Panc1 (cell line): ENCODE data around the gene IGFL4. TPM values are rescaled to one million over a fixed set of nuclear protein-coding genes. Genes with fewer than 3 reads are reported as not detected.

Source experiments
- ATAC-seq: fragments of 200-7000 bp; cut with Tn5 transposase; 2 replicates; pipeline ENCODE4 v1.9.1; 2020; ENCODE audit warnings: mild to moderate bottlenecking, moderate library complexity
- BruUV-seq: library from RNA; stranded (reverse); fragments of 400-500 nt; replicated peaks from 2 replicates; lab custom pipeline; 2021; lab: Mats Ljungman, UMichigan
- CTCF ChIA-PET: fragments of 300-600 bp; sonication (Branson Sonifier 250); formaldehyde crosslinking; loops from one replicate; lab custom pipeline; 2022; ENCODE audit warnings: antibody characterized with exemption; lab: Charles Lee
- POLR2A ChIA-PET: fragments of 300-600 bp; sonication (Branson Sonifier 250); formaldehyde crosslinking; loops from one replicate; lab custom pipeline; 2022; ENCODE audit warnings: antibody characterized with exemption; lab: Charles Lee
- DNase-seq: peaks from one replicate; pipeline ENCODE4 v3.0.0-alpha.2; 2010; ENCODE audit warnings: low read depth, low spot score
- H3K27ac ChIP-seq: 2 replicates; pipeline ENCODE4 v1.5.1; 2011; ENCODE audit warnings: mild to moderate bottlenecking, low read length, inconsistent platforms
- H3K27me3 ChIP-seq: fragments of 200-500 bp; sonication (Bioruptor generic); 2 replicates; pipeline ENCODE4 v1.6.0; 2014; ENCODE audit warnings: low read length, inconsistent platforms; ENCODE audit not compliant: control insufficient read depth, insufficient read depth
- H3K36me3 ChIP-seq: fragments of 200-500 bp; sonication (Bioruptor generic); 2 replicates; pipeline ENCODE4 v1.5.1; 2014; ENCODE audit warnings: inconsistent platforms, mild to moderate bottlenecking, low read length, moderate library complexity; ENCODE audit not compliant: control insufficient read depth, insufficient read depth
- H3K4me1 ChIP-seq: 2 replicates; pipeline ENCODE4 v1.5.1; 2011; ENCODE audit warnings: inconsistent platforms, mild to moderate bottlenecking, low read length, moderate library complexity; ENCODE audit not compliant: control insufficient read depth, insufficient read depth
- H3K4me3 ChIP-seq, 2 experiments: 2 replicates each; pipeline ENCODE4 v1.5.1; 2011 to 2012; ENCODE audit warnings: low read depth in 2 of 2, low read length in 2 of 2, mild to moderate bottlenecking in 2 of 2, inconsistent platforms in 1 of 2, moderate library complexity in 1 of 2
- H3K9me3 ChIP-seq: fragments of 200-500 bp; sonication (Bioruptor generic); 2 replicates; pipeline ENCODE4 v1.5.1; 2014; ENCODE audit warnings: low read depth, mild to moderate bottlenecking, inconsistent platforms, low read length, moderate library complexity; ENCODE audit not compliant: control insufficient read depth, insufficient read depth
- POLR2AphosphoS5 ChIP-seq: IDR thresholded peaks from 2 replicates; pipeline ENCODE4 v1.6.1; 2012; ENCODE audit warnings: mild to moderate bottlenecking, low read depth, low read length, moderate library complexity
- SIN3A ChIP-seq: IDR thresholded peaks from 2 replicates; pipeline ENCODE4 v1.6.1; 2012; ENCODE audit warnings: low read depth, mild to moderate bottlenecking, low read length, moderate library complexity, borderline replicate concordance; ENCODE audit not compliant: insufficient read depth
- TCF7L2 ChIP-seq: IDR thresholded peaks from 2 replicates; pipeline ENCODE4 v1.6.1; 2011; ENCODE audit warnings: mild to moderate bottlenecking, low read depth, low read length, inconsistent platforms
- in situ Hi-C: cut with HindIII; loops from 2 replicates; pipeline ENCODE4 v1.10.0; 2016; ENCODE audit warnings: low sequenced_read_pairs, low pct_unique_long_range_greater_than_20kb
- intact Hi-C: fragments of 100-400 bp; cut with micrococcal nuclease; formaldehyde crosslinking; loops from one replicate; pipeline ENCODE4 v1.10.0; 2022; ENCODE audit not compliant: unreplicated experiment
- total RNA-seq: library from RNA; stranded (reverse); gene quantifications from one replicate; pipeline ENCODE4 v1.2.1, GENCODE V29; 2021; ENCODE audit not compliant: unreplicated experiment
- TF ChIP-seq, protein P1 (sequence below), 2 experiments: IDR thresholded peaks; 2 replicates each; pipeline ENCODE4 v1.6.1; 2011 to 2012; ENCODE audit warnings: low read depth in 2 of 2, control low read depth in 1 of 2, low read length in 1 of 2, mild to moderate bottlenecking in 1 of 2, moderate library complexity in 1 of 2; ENCODE audit not compliant: insufficient read depth in 1 of 2
- TF ChIP-seq, protein P2 (sequence below): fragments of 450-650 bp; IDR thresholded peaks from 2 replicates; pipeline ENCODE4 v1.5.1; 2017; ENCODE audit warnings: mild to moderate bottlenecking

The IGFL4 gene
- total RNA-seq, 1 experiment from 2014 or later, result 0.39 TPM

DNA sequence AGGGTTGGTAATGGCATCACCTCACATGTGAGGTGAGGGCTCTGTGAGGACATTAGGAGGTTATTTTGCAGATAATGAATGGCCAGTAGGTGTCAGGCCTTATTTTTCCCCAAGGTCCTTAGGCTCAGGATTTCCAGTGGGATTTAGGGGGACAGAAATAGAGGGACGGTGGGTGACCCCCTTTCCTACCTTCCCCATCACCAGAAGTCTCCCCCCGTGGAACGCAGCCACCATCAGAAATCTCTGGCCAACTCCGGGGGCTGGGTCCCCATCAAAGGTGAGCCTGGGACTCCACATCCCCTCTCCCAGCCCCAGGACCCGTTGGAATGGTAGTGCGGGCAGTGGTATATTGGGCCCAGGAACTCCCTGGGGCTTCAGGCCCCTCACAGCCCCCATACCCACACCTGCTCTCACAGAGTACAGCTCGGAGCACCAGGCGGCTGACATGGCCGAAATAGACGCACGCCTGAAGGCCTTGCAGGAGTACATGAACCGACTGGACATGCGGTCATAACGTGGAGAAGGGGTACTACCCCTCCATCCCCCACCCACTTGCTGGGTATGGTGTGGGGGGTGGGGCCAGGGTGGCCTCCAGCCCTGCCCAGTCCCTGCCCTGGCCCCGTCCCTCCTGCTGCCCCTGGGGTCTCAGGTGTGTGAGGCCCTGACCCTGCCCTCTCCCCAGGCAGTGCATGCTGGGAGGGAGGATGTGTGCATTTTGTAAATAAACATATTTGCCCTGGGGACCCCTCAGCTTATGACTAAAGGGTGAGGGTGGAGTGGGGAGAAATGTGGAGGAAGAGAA is 22.7 kb downstream of the IGFL4 start:
- DNase-seq (no peak), ATAC-seq (no peak)
- H3K9me3 ChIP-seq, result no peaks in the 10 kb centered on the region
- in situ Hi-C loops (no loop called here), intact Hi-C loops (no loop called here)
- no peak overlapping the region for H3K27ac ChIP-seq
- TF ChIP-seq, protein P1, sequence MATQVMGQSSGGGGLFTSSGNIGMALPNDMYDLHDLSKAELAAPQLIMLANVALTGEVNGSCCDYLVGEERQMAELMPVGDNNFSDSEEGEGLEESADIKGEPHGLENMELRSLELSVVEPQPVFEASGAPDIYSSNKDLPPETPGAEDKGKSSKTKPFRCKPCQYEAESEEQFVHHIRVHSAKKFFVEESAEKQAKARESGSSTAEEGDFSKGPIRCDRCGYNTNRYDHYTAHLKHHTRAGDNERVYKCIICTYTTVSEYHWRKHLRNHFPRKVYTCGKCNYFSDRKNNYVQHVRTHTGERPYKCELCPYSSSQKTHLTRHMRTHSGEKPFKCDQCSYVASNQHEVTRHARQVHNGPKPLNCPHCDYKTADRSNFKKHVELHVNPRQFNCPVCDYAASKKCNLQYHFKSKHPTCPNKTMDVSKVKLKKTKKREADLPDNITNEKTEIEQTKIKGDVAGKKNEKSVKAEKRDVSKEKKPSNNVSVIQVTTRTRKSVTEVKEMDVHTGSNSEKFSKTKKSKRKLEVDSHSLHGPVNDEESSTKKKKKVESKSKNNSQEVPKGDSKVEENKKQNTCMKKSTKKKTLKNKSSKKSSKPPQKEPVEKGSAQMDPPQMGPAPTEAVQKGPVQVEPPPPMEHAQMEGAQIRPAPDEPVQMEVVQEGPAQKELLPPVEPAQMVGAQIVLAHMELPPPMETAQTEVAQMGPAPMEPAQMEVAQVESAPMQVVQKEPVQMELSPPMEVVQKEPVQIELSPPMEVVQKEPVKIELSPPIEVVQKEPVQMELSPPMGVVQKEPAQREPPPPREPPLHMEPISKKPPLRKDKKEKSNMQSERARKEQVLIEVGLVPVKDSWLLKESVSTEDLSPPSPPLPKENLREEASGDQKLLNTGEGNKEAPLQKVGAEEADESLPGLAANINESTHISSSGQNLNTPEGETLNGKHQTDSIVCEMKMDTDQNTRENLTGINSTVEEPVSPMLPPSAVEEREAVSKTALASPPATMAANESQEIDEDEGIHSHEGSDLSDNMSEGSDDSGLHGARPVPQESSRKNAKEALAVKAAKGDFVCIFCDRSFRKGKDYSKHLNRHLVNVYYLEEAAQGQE (IDR thresholded peaks at IDR 0.05; ENCODE audit: insufficient read depth in 1 of 2, low read depth in 2 of 2, low read length in 1 of 2), result no peak
- TF ChIP-seq POLR2AphosphoS5, result no peak
- TF ChIP-seq, protein P2, sequence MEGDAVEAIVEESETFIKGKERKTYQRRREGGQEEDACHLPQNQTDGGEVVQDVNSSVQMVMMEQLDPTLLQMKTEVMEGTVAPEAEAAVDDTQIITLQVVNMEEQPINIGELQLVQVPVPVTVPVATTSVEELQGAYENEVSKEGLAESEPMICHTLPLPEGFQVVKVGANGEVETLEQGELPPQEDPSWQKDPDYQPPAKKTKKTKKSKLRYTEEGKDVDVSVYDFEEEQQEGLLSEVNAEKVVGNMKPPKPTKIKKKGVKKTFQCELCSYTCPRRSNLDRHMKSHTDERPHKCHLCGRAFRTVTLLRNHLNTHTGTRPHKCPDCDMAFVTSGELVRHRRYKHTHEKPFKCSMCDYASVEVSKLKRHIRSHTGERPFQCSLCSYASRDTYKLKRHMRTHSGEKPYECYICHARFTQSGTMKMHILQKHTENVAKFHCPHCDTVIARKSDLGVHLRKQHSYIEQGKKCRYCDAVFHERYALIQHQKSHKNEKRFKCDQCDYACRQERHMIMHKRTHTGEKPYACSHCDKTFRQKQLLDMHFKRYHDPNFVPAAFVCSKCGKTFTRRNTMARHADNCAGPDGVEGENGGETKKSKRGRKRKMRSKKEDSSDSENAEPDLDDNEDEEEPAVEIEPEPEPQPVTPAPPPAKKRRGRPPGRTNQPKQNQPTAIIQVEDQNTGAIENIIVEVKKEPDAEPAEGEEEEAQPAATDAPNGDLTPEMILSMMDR, result no peak
- no peak for TF ChIP-seq SIN3A
- no peak for TF ChIP-seq TCF7L2
- ChIA-PET POLR2A (no interaction called here), CTCF (interaction anchor here (0.6 kb wide), 1 partner anchor 239 kb away, joined by 3 read pairs; no protein-coding TSS in a partner anchor)
- H3K4me1 ChIP-seq, result peaks cover 3% of the 10 kb centered on the region; the same call in 1 of the 2 replicates
- no TSS peak for BruUV-seq
- no peaks in the 10 kb centered on the region for H3K36me3 ChIP-seq
- H3K27me3 ChIP-seq, result no peaks in the 10 kb centered on the region
- no peak overlapping the region for H3K4me3 ChIP-seq

DNA sequence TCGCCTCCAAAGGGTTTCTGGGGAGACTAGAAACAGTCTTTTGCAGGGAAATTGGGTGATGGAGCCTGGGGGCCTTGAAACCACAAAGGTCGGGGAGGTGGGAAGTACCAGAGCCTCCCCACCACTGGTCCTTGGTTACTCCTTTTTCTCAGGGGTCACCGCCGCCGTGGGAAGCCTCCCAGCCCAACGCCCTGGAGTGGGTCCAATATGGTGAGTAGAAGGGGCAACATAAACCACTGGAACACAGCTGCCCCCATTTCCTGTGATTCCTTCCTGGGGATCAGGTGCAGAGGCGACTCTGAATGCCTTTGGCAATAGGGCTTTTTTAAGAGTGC is 23.7 kb downstream of the IGFL4 start:
- TF ChIP-seq, protein P2, result peak; percentile 54
- no peak for TF ChIP-seq POLR2AphosphoS5
- no peak overlapping the region for H3K27ac ChIP-seq
- ChIA-PET POLR2A (no interaction called here), CTCF (interaction anchor here (0.6 kb wide), 1 partner anchor 11 kb away, joined by 6 read pairs; no protein-coding TSS in a partner anchor)
- no peak overlapping the region for H3K4me3 ChIP-seq
- H3K27me3 ChIP-seq, result no peaks in the 10 kb centered on the region
- H3K4me1 ChIP-seq, result peaks cover 3% of the 10 kb centered on the region; the same call in 1 of the 2 replicates
- H3K9me3 ChIP-seq, result no peaks in the 10 kb centered on the region
- BruUV-seq, result no TSS peak
- no peak for ATAC-seq
- in situ Hi-C loops (no loop called here), intact Hi-C loops (no loop called here)
- no peak for DNase-seq
- no peaks in the 10 kb centered on the region for H3K36me3 ChIP-seq
